Measurements from ENCODE around the gene ZNF275. TPM values are rescaled to one million over a fixed set of nuclear protein-coding genes. Genes with fewer than 3 reads are reported as not detected.

Gene ZNF275
- total RNA-seq, 1 donor from 2014 or later, result 14.8 TPM

DNA sequence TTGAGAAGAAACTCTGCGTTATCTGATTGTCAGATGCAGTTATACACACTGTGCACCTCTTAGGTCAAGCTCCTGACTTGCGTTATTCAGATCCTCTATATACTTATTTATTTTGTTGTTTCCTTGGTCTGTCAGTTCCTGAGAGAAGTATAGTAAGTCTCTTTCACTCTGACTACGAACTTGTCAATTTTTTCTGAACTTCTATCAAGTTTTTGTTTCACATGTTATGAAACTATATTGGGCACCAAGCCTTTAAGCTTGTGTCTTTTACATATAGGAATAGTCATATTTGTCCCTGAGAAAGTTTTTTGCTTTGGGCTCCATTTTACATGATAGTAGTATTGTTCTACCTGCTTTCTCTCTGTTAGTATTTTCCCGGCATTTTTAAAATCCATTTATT, 31.7 kb downstream of the ZNF275 start:
- no peak overlapping the region for H3K4me3 Mint-ChIP-seq (ENCODE audit: unreplicated experiment)

GRCh38 chrX:153366119-153366518, 32.2 kb downstream of the ZNF275 start:
- FAIRE-seq (no peak), DNase-seq (ENCODE audit: low read depth) (no peak)
- Histone ChIP-seq H3K27ac (ENCODE audit: low read depth, low read length) (no peak overlapping the region), H3K9ac (ENCODE audit: low read length) (no peak overlapping the region), H2AFZ (ENCODE audit: low read depth, low read length) (no peak overlapping the region), H3K27me3 (ENCODE audit: insufficient read depth, low read length) (no peaks in the 10 kb centered on the region), H3K4me3 (ENCODE audit: insufficient read depth, low read depth, low read length) (no peak overlapping the region), H3K4me2 (ENCODE audit: low read length) (no peak overlapping the region), H3K4me1 (ENCODE audit: insufficient read depth, low read length) (no peaks in the 10 kb centered on the region), H3K79me2 (ENCODE audit: insufficient read depth, low read length) (no peaks in the 10 kb centered on the region), H3K36me3 (ENCODE audit: insufficient read depth, low read length) (no peaks in the 10 kb centered on the region), H4K20me1 (ENCODE audit: insufficient read depth, low read length) (no peaks in the 10 kb centered on the region), H3K9me3 (ENCODE audit: insufficient read depth, low read depth, low read length) (no peaks in the 10 kb centered on the region)
- no peak for TF ChIP-seq EZH2 (IDR thresholded peaks at IDR 0.05; ENCODE audit: insufficient read depth, low read length)
- H3K27me3 Mint-ChIP-seq (ENCODE audit: low read depth, unreplicated experiment), result peaks cover 4% of the 10 kb centered on the region
- no peaks in the 10 kb centered on the region for H3K36me3 Mint-ChIP-seq (ENCODE audit: low read depth, unreplicated experiment)
- H3K4me3 Mint-ChIP-seq (ENCODE audit: unreplicated experiment), result no peak overlapping the region
- H3K4me1 Mint-ChIP-seq (ENCODE audit: low read depth, unreplicated experiment), result peaks cover 5% of the 10 kb centered on the region
- H3K9me3 Mint-ChIP-seq (ENCODE audit: unreplicated experiment), result no peaks in the 10 kb centered on the region
- no peak overlapping the region for H3K27ac Mint-ChIP-seq (ENCODE audit: unreplicated experiment)

More for the DNA sequence above, 31.7 kb downstream of the ZNF275 start:
- Histone ChIP-seq H3K4me3 (ENCODE audit: insufficient read depth, low read depth, low read length) (no peak overlapping the region), H3K36me3 (ENCODE audit: insufficient read depth, low read length) (no peaks in the 10 kb centered on the region), H3K9me3 (ENCODE audit: insufficient read depth, low read depth, low read length) (no peaks in the 10 kb centered on the region), H3K4me1 (ENCODE audit: insufficient read depth, low read length) (no peaks in the 10 kb centered on the region), H3K79me2 (ENCODE audit: insufficient read depth, low read length) (no peaks in the 10 kb centered on the region), H4K20me1 (ENCODE audit: insufficient read depth, low read length) (no peaks in the 10 kb centered on the region), H3K27ac (ENCODE audit: low read depth, low read length) (no peak overlapping the region), H3K9ac (ENCODE audit: low read length) (no peak overlapping the region), H2AFZ (ENCODE audit: low read depth, low read length) (no peak overlapping the region), H3K27me3 (ENCODE audit: insufficient read depth, low read length) (no peaks in the 10 kb centered on the region), H3K4me2 (ENCODE audit: low read length) (no peak overlapping the region)
- peaks cover 4% of the 10 kb centered on the region for H3K27me3 Mint-ChIP-seq (ENCODE audit: low read depth, unreplicated experiment)
- no peak for DNase-seq (ENCODE audit: low read depth)
- no peaks in the 10 kb centered on the region for H3K36me3 Mint-ChIP-seq (ENCODE audit: low read depth, unreplicated experiment)
- no peaks in the 10 kb centered on the region for H3K9me3 Mint-ChIP-seq (ENCODE audit: unreplicated experiment)
- peaks cover 2% of the 10 kb centered on the region for H3K4me1 Mint-ChIP-seq (ENCODE audit: low read depth, unreplicated experiment)
- FAIRE-seq, result no peak
- no peak overlapping the region for H3K27ac Mint-ChIP-seq (ENCODE audit: unreplicated experiment)
- no peak for TF ChIP-seq EZH2 (IDR thresholded peaks at IDR 0.05; ENCODE audit: insufficient read depth, low read length)
- TF ChIP-seq, protein P1, sequence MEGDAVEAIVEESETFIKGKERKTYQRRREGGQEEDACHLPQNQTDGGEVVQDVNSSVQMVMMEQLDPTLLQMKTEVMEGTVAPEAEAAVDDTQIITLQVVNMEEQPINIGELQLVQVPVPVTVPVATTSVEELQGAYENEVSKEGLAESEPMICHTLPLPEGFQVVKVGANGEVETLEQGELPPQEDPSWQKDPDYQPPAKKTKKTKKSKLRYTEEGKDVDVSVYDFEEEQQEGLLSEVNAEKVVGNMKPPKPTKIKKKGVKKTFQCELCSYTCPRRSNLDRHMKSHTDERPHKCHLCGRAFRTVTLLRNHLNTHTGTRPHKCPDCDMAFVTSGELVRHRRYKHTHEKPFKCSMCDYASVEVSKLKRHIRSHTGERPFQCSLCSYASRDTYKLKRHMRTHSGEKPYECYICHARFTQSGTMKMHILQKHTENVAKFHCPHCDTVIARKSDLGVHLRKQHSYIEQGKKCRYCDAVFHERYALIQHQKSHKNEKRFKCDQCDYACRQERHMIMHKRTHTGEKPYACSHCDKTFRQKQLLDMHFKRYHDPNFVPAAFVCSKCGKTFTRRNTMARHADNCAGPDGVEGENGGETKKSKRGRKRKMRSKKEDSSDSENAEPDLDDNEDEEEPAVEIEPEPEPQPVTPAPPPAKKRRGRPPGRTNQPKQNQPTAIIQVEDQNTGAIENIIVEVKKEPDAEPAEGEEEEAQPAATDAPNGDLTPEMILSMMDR (IDR thresholded peaks at IDR 0.05; ENCODE audit: insufficient read depth, low read depth, low read length), result no peak

DNA sequence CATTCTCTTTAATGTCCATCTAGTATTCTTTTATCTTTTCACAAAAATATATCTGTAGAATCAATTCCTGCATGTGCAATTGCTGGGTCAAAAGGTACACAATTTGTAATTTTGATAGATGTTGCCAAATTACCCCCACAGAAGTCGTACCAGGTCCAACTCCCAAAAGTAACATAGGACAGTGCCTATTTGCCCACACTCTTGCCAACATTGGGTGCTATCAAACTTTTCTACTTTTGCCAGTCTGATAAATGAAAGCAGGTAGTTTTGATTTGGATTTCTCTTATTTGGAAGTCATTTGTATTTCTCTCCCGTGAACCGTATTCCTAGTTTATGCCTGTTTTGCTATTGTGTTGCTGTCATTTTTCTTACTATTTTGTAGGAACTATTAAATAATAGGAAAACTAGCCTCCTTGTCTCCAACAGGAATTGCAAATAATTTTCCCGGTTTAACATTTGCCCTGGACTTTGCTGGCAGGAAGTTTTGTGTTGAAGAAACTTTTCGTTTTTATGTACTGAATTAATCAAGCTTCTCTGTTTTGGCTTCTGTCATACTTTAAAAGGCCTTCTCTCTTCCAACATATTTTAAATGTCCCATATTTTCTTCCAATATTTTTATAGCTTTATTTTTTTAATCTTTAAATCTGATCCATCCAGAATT, 33.1 kb downstream of the ZNF275 start:
- Mint-ChIP-seq H3K27ac (ENCODE audit: unreplicated experiment) (no peak overlapping the region), H3K4me3 (ENCODE audit: unreplicated experiment) (no peak overlapping the region), H3K9me3 (ENCODE audit: unreplicated experiment) (no peaks in the 10 kb centered on the region), H3K27me3 (ENCODE audit: low read depth, unreplicated experiment) (peaks cover 3% of the 10 kb centered on the region), H3K4me1 (ENCODE audit: low read depth, unreplicated experiment) (peaks cover 7% of the 10 kb centered on the region), H3K36me3 (ENCODE audit: low read depth, unreplicated experiment) (no peaks in the 10 kb centered on the region)
- peak; percentile 20 for FAIRE-seq
- Histone ChIP-seq H4K20me1 (ENCODE audit: insufficient read depth, low read length) (no peaks in the 10 kb centered on the region), H3K79me2 (ENCODE audit: insufficient read depth, low read length) (no peaks in the 10 kb centered on the region), H3K9me3 (ENCODE audit: insufficient read depth, low read depth, low read length) (no peaks in the 10 kb centered on the region), H3K4me1 (ENCODE audit: insufficient read depth, low read length) (no peaks in the 10 kb centered on the region), H3K36me3 (ENCODE audit: insufficient read depth, low read length) (no peaks in the 10 kb centered on the region), H3K4me3 (ENCODE audit: insufficient read depth, low read depth, low read length) (no peak overlapping the region), H3K9ac (ENCODE audit: low read length) (no peak overlapping the region), H2AFZ (ENCODE audit: low read depth, low read length) (no peak overlapping the region), H3K4me2 (ENCODE audit: low read length) (no peak overlapping the region), H3K27me3 (ENCODE audit: insufficient read depth, low read length) (no peaks in the 10 kb centered on the region), H3K27ac (ENCODE audit: low read depth, low read length) (no peak overlapping the region)
- no peak for TF ChIP-seq EZH2 (IDR thresholded peaks at IDR 0.05; ENCODE audit: insufficient read depth, low read length)
- TF ChIP-seq, protein P1 (IDR thresholded peaks at IDR 0.05; ENCODE audit: insufficient read depth, low read depth, low read length), result no peak
- no peak for DNase-seq (ENCODE audit: low read depth)

All from astrocyte (in vitro differentiated cells and primary cell).